NCI-H2171 (cell line): ENCODE results near the gene UNC13C.
"Not testable (repeated sequence)": the region's sequence is repeated elsewhere in the genome, so short reads cannot be mapped to it uniquely, and the experiment has no call there.

ENCODE experiments used
- DNase-seq: peaks from one replicate; lab custom pipeline; 2025; lab: John Stamatoyannopoulos, UW

UNC13C gene

DNA sequence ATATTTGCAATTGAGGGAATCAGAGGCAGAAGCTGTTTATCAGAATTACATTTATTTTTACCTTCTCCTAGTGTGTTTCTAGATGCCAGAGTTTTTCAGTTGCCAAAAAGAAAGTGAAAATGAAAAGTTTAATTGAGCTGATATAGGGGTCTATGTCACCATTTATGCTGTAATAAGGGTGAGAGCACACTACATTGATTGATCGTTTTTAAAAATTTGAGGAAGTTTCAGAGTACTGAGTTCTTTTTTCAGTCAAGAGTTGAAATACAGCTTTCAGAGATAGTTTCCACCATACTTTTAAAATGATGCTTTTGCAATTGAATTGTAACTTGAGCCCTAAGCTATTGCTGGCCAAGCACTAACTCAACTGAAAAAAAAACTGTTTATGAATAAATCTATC is 326.9 kb downstream of the UNC13C start:
- no peak for DNase-seq

DNA sequence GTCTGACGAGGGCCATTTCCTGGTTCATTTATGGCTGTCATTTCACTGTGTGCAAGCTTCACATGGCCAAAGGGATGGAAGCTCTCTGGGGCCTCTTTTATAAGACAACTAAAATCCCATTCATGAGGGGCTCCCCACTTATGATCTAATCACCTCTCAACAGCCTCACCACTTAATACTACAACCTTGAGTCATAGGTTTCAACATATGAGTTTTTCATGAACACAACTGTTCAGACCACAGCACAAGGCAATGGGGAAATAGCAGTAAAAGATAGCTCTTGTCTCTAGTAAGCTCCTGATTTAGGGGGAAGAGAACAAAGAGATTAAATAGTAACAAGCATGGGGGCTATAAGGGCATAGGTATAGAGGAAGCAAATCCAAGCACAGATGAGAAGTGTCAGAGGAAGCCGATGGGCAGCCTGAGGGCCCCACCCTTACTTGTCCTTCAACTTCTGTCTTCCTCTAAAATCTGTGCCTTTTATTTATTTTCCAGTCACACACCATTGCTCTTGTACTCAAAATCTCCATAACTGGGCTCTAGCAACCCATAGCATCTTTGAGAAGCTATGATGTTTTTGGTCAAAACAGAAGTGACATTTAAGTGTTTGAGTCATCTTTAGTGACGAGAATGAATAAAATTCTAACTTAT is 329.1 kb downstream of the UNC13C start:
- no peak for DNase-seq

DNA sequence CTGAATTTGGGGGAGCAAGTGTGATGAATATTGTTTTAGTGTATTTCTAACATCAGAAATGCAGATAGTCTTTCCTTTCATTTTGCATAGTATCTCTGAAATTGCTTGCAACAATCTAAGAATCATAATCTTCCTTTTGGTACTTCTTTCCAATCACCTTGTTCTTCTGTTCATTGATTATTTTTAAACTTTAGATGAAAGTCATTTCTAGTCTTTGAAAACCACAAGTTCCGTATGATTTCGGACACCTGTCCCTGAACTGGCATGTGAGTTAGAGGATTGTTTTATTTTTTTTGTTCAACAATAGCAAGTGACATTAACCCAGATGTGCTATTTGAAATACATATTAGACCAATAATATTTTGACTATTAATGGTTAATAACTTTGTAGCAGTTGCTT is 329.7 kb downstream of the UNC13C start:
- DNase-seq: no peak

DNA sequence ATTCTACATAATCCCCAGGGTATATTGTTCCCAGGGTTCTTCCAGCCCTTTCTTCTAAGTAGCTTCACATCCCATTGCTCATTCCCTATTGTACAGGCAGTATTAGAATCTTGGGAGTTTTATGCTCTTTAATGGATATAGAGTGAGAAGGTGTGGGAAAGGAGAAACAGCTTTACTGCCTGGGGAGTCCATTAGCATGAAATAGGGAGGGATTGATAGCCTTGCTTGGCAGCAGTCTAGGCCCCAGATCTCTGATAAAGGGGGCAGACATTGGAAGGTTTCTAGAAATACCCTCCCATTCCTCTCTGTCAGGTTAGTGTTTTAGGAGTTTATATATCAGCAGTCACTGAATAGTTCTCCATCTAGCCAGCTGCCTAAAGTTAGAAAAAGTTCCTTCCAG is 334.3 kb downstream of the UNC13C start:
- no peak for DNase-seq

DNA sequence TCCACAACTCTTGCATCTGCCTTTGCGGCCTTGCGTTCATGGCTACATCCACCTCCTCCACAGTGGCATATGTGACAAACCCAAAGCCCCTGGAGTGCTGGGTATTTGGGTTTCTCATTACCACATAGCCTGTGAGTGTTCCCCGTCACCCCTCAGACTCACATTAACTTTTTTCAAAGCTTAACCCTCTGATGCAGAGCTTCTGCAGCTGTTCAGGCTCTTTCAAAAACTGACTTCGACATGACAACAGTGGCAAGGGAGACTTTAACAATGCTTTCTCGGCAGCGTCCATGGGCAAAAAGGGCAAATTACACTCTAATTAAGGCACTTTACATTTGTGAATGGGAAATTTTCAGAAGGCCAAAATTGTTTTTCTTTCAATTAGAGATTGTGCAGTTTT is 343.2 kb downstream of the UNC13C start:
- no peak for DNase-seq

DNA sequence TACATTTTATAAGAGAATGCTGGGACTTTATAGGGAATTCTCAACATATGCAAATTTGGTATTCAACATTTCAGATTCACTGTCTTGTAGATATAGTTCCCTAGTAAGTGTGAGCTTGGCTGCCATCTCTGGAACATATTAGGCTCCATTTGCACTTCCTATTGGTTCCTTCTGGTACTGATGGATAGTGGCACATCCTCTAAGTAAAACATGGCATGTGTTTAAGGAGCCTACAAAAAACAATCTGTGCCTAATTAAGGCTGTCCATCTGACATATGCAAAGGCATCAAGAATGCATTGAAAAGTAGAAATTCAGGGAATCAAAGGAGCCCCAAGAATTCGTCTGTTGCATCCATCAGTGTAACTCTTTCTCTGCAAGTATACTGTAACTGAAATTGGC is 344.1 kb downstream of the UNC13C start:
- no peak for DNase-seq

DNA sequence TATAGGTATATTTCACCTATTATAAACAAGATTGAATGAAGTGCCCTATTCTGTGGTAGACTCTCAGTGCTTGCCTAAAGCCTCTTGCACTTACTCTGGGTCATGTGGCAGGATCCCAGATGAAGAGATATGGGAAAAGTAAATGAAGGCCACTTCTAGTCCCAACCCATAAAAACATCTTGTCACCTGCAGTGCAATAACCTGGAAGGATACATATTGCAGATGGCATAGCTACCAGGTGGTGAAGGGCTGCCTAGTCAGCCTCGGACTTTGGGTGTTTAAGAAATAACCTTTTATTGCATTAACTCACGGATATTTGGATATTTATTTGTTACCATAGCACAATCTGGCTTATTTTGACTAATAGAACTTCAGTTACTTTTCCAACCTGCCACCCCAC is 367.1 kb downstream of the UNC13C start:
- DNase-seq: no peak

DNA sequence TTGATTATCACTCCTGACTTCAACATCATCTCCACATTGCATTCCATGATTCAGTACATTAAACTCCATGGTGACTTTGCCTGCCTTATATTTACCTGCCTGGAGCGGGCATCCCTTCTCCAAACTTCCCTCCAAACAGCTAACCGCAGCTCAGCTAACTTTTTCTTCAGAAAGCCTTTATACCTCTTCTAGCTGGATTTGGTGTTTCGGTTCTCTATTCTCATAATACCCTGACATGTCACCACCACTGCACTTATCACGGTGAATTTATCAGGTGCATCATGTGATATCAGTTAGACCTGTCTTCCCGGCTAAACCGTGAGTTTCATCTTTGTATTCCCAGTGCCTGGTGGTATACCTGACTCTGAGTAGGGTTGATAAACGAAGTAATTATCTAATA is 367.6 kb downstream of the UNC13C start:
- no peak for DNase-seq

DNA sequence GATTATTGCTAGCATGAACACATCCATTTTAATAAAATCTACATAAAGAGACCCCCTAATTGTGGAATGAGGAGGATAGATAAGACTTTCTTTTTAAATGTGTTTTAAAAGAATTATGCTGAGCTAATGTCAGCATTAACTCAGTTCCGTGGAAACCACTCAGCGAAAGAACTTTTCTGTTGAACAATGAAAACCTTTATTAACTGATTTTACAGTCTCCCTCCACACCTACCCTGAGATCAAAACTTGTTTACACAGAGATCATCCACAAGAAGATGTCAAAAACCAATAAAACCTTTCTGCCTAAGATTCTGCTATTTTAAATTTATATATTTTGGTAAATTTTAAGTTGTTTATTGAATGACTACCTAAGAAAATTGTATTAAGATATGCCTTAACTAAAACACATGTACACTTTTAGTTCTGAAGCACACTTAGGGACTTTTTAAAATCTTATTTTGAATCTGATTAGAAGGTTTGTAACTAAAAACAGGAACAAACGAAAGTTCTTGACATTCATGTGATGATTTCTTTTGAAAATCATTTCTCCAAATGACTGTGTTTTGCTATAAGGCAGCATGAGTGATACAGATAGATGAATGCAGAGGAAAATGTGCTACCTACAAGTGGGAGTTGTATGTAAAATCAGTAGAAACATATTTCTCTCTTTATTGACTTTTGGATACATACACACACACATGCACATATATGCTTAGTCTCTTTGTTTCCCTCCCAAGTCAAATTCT is 369.0 kb downstream of the UNC13C start:
- DNase-seq: no peak

DNA sequence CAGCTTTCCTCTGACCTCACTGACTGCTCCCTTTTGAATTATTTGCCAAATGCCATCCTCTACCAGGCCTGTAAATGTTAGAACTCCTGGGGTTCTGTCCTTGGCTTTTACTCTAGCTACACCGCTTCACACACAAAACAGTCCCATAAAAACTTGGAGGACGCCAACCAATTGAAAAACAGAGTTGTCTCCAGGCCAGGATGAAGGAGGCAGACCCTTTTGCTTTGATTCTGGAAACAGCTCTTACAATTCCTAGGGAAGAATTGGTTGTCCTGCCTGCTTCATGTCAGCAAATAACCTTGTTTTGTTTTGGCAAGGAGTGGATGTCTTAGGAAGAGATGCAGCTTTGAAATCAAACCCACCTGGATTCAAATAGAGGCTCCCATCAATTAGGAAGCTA is 375.5 kb downstream of the UNC13C start:
- DNase-seq: no peak

DNA sequence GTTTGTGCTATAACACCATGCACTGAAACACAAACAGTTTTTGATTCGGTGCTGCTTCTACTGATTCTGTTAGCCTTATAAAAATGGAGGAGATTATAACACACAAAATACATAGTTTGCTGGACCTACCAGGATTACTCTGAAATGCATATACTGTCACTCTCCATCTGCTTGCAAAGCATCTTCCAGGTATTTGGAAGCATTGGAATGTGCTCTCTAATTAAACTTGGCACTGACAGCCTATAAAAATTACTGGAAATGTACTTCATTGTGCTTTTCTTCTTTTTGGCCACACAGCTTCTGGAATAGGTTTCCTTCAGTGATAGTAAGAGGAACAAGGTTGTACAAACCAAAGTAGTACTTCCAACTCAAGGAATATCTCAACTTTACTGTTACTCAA is 376.1 kb downstream of the UNC13C start:
- no peak for DNase-seq

DNA sequence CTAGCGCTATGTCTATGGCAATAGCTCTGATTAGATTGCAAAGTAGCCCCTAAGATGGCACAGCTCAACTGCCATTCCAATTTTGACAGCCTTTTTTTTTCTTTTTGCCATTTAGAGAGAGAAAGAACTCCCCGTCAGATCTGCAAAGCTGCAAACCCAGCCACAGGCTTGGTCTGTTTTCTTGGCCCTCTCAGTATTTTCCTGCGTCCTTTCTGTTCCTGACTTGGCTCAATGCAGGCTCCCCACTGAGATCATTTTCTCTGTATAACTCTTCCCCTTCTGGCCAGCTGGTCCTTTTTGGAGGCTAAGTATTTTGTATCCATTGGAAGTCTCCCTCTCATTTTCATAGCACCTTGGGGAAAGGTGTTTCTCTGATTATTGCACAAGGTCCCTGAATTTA is 386.7 kb downstream of the UNC13C start:
- no peak for DNase-seq

DNA sequence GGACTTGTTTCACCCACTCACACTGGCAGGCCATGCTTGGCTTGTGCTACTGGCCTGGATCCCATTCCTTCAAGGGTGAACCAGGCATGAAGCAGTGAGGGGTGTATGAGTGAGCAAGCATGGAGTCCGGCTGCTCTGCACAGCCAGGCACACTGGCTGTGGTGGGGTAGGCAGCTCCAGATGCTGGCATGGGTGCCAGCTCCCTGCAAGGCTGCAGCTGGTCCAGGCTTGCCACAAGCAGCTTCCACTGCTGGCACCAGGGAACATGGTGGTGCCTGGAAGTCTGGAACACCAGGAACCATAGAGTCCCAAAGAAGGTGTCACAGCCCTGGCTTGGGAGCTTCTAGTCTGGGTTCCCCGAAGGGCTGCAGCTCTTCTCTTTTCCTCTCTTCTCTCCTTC is 395.1 kb downstream of the UNC13C start:
- no peak for DNase-seq

DNA sequence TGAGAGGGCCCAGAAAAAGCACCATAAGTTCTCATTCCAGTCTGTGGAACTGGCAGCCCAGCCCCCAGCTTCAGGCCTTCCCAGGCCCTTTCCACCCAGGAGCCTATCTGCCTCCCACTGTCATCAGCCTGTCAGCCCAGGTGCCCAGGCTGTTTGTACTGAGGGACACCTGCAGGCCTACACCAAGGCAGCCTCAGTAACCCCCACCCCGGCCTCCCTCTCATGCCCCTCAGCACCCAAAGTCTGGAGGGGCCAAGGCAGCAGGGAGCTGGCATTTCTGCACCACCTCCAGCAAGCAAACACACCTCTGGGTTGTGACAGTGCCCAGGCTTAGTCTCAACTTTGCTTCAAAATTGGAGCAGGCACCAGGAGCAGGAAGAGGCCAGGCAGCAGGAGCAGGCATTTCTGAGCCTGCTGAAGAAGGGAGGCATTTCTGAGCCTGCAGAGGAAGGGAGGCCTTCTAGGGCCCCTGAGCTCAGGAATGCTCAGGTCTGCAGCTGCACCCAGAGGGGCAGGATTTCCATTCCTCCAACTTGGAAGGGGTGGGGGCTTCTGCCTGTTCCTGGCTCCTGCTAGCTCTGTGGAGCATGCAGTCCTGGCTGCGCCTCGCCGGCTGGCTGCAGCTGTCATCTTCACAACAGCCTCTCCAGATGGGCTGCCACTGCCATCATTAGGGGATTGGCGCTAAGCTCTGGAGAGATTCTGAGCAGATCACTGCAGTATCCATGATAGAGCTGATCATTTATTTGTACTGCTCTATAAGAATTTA is 396.1 kb downstream of the UNC13C start:
- DNase-seq: no peak

DNA sequence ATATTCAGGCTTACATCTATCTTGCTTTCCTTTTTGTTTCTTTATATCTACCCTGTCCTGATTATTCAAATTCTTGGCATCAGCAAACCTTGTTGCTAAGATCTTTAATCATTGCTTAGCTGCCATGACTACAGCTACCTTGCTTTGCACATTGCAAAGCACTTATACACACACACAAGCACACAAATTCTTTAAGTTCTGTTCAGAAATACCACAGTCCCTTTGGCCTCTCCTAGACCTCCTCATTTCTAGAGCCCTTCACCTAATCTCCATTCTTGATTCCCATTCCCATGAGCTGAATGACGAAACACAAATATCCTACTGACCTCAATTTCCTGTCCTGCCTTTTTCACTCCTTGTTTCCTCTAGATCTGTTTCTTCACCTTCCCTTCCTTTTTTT is 409.6 kb downstream of the UNC13C start:
- DNase-seq: no peak

DNA sequence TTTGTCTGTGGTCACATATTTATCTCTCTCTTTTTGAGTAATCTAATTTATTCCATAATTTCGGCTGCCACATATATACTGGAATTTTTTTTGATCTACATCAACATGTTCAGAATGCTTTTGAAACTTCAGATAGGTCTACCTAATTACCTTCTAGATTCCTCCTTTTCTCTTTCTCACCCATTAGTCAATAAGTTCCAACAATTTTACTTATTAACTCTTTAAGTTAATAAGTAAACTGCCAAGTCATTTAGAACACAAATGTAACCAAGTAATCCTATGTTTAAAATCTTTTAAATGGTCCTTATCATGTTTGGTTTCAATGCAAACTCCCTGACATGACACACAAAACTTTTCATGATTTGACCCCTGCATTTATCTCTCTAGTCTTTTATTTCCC is 410.5 kb downstream of the UNC13C start:
- no peak for DNase-seq

DNA sequence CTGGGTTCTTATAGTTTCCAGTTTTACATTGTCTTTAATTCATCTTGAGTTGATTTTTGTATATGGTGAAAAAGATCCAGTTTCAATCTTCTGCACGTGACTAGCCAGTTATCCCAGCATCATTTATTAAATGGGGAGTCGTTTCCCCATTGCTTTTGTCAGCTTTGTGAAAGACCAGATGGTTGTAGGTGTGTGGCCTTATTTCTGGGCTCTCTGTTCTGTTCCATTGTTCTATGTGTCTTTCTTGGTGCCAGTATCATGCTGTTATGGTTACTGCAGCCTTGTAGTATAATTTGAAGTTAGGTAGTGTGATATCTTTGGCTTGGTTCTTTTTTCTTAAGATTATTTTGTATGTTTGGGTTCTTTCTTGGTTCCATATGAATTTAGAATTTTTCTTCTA is 432.2 kb downstream of the UNC13C start:
- DNase-seq: no peak

DNA sequence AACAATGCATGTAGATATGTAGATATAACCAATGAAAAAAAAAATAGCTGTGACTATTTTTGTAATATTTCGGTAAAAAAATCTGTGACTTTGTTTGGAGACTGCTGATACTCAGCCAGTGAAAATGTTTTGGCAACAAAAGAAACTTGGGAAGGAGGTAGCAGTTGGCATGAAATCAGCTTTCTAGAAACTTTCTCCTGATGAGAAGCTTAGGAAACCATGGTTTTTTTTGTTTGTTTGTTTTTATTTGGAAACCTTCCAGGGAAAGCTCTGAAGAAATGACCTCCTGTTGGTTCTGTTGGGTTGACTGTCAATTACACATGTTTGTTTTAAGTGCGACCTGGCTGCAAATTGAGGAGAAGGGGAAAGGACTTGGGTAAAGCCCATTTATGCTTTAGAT is 445.9 kb downstream of the UNC13C start:
- DNase-seq: no peak

DNA sequence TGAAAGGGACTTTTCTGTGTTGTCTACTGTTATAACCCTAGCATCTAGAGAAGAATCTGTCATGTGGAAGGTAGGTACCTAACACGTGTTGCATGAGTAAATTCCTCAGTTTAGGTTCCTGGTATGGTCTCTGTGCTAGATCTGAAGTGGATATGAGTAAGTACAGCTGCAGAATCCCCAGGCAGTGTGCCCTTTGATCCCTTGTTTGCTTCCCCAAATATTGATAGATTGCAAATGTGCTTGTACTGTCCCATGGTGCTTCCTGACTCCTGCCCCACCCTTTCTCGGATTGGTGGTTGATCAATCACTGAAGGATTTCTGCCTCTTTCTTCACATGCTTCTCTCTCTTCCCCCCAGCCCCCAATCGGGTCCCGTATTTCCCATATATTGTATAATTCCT is 450.4 kb downstream of the UNC13C start:
- no peak for DNase-seq

DNA sequence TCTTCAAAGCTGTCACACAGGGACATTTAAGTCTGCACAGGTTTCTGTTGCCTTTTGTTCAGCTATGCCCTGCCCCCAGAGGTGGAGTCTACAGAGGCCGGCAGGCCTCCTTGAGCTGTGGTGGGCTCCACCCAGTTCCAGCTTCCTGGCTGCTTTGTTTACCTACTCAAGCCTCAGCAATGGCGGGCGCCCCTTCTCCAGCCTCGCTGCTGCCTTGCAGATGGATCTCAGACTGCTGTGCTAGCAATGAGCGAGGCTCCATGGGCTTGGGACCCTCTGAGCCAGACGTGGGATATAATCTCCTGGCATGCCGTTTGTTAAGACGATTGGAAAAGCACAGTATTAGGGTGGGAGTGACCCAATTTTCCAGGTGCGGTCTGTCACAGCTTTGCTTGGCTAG is 472.0 kb downstream of the UNC13C start:
- not testable (repeated sequence) for DNase-seq

DNA sequence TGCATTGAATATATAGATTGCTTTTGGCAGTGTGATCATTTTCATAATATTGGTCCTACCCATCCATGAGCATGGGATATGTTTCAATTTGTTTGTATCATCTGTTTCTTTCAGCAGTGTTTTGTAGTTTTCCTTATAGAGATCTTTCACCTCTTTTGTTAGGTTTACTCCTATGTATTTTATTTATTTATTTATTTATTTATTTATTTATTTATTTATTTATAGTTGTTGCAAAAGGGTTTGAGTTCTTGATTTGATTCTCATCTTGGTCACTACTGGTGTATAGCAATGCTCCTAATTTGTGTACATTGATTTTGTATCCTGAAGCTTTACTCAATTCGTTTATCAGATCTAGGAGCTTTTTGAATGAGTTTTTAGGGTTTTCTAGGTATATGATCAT is 478.2 kb downstream of the UNC13C start:
- DNase-seq: no peak

DNA sequence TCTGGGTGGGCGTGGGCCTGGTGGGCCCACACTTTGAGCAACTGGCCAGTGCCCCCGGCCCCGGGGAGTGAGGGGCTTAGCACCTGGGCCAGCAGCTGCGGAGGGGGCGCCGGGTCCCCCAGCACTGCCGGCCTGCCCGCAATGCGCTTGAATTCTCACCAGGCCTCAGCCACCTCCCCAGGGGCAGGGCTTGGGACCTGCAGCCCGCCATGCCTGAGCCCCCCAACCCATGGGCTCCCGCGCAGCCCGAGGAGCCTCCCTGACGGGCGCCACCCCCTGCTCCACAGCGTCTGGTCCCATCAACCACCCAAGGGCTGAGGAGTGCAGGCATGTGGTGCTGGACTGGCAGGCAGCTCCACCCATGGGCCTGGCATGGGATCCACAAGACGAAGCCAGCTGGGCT is 484.3 kb downstream of the UNC13C start:
- DNase-seq: no peak

DNA sequence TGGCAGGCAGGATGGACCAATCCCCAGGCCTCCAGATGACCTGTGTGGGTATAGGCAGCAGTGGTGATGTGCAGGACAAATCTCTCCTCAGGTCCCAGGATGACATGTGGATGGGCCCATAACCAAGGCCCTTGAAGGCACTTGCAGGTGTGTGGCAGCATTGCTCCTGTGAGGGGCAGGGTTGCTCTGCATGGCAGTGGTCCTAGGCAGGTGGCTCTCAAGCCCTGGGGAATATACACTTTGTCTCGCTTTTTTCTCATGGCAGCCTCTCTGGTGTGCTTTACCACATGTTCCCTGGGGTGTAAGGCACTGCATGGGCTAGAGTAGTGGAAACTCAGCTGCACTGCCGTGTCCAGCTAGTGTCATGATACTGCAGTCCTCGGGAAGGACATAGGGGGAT is 503.6 kb downstream of the UNC13C start:
- no peak for DNase-seq
